GM13976 (cell line): Measurements from ENCODE around the gene MORN1.

Experiments
- DNase-seq: peaks from one replicate; pipeline ENCODE4 v3.0.0; 2012; ENCODE audit warnings: low spot score
- in situ Hi-C: fragments of 300-500 bp; cut with MboI; formaldehyde crosslinking; loops from one replicate; pipeline ENCODE4 v1.12.0; 2022; ENCODE audit warnings: low sequenced_read_pairs, mixed read lengths, inconsistent platforms; ENCODE audit not compliant: unreplicated experiment
- TF ChIP-seq, protein P1 (sequence below): IDR thresholded peaks from 2 replicates; pipeline ENCODE4 v1.5.1; 2012; ENCODE audit warnings: borderline replicate concordance, mild to moderate bottlenecking; ENCODE audit not compliant: insufficient read depth; ENCODE audit errors: extremely low read depth, missing control alignments, control extremely low read depth

The MORN1 gene

GRCh38 chr1:2407991-2408275 is 16.6 kb upstream of the MORN1 start:
- DNase-seq, result no peak
- in situ Hi-C loops, result loop anchor here (25.0 kb wide), 1 partner anchor 129 kb away; the partner anchor contains the start of genes HES5 and PANK4
- TF ChIP-seq, protein P1, sequence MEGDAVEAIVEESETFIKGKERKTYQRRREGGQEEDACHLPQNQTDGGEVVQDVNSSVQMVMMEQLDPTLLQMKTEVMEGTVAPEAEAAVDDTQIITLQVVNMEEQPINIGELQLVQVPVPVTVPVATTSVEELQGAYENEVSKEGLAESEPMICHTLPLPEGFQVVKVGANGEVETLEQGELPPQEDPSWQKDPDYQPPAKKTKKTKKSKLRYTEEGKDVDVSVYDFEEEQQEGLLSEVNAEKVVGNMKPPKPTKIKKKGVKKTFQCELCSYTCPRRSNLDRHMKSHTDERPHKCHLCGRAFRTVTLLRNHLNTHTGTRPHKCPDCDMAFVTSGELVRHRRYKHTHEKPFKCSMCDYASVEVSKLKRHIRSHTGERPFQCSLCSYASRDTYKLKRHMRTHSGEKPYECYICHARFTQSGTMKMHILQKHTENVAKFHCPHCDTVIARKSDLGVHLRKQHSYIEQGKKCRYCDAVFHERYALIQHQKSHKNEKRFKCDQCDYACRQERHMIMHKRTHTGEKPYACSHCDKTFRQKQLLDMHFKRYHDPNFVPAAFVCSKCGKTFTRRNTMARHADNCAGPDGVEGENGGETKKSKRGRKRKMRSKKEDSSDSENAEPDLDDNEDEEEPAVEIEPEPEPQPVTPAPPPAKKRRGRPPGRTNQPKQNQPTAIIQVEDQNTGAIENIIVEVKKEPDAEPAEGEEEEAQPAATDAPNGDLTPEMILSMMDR, result no peak

DNA sequence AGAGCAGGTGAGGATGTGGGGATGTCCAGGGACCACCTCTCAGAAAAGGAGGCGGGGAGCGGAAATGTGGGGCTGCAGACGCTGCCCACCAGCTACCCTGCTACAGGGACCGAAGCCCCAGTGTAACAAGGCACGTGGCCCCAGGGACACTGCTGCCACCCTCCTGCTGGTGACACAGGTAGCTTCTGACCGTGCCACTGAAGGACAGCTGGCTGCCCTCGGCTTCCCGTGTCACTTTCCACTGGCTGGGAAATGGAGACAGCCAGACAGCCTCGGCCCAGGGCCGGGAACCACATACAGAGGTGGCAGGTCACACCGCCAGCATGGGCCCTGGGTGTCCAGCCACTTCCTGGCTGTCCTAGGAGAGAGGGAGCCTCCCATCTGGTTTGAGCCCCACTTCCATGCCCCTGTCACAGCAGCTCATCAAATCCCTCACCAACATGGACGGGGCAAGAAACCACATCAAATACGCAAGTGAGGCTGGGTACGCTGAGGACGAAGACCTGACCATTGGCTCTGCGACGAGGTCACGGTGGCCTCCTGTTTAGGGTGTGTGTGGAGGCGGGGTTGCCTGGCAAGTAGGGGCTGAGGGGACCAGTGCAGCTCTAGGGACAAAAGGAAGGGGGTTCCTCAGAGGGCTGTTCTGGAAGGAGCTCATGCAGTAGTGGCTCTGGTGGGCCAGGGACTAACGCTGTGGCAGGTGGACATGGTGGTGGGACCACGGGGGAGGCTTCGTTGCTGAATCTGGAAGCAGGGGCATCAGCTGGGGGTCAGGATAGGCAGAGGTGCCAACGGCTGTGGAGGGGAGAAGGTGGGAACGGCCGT is 16.0 kb upstream of the MORN1 start:
- in situ Hi-C loops, result loop anchor here (25.0 kb wide), 1 partner anchor 130 kb away; the partner anchor contains the start of genes HES5 and PANK4

DNA sequence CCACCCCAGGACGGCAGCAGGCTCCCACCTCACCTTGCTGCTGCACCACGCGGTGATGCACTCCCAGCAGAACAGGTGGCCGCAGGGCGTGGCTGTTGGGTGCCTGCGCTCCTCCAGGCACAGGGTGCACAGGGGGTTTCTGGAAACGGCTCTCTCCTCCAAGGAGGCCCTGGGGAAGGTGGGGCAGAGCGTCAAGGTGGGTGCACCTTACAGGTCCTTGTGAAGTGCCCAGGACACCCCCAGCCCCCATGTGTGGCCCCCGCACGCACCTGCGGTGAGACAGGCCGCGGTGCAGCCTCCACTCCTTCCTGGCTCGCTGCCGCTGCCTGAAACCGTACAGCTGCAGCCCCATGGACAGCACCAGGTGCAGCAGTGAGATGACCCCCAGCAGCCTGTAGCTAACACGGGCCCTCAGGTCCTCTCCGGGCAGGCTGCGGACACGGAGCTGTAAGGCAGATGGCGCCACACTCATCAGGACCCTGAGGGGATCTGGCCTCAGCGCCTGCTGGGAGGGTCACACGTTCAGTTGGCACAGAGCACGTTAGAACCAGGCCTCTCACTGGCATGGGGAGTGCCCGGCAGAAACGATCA is 15.2 kb upstream of the MORN1 start:
- TF ChIP-seq, protein P1, result no peak
- DNase-seq, result no peak
- in situ Hi-C loops, result loop anchor here (25.0 kb wide), 1 partner anchor 131 kb away; the partner anchor contains the start of genes HES5 and PANK4

More for the DNA sequence above, 16.0 kb upstream of the MORN1 start:
- DNase-seq, result no peak
- TF ChIP-seq, protein P1, result no peak

- TF ChIP-seq, protein P1, result no peak
- DNase-seq, result no peak
- in situ Hi-C loops, result loop anchor here (25.0 kb wide), 1 partner anchor 132 kb away; the partner anchor contains the start of genes HES5 and PANK4
Measured at GRCh38 chr1:2405588-2406295, 14.4 kb upstream of the MORN1 start.

DNA sequence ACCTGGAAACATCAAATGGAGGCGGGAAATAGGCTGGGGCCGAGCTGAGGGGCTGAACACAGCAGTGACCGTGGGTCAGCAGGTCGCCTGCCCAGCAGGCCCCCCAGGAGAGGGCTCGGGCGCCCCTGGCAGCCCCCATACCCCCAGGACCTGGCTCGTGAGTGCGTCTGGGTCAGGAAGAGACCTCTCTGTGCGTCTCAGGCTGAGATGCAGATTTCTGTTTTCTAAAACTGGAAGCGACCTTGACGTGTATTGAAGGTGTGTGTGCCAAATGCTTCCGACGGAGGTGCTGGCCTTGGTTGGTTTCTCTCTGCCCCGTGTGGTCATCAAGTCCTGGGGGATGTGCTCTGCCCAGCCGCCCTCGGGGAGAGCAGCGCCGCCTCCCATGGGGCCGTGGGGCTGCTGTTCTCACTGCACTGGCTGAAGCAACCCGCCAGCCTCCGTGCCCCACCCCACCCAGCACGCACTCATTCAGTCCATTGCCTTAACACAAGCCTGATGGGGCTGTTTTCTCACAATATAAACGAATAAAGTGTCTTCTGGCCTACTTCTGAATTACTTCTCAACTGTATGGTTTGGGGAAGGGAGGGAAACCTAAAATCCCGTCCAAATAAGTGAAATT is 13.6 kb upstream of the MORN1 start:
- TF ChIP-seq, protein P1, result no peak
- DNase-seq, result no peak
- in situ Hi-C loops, result loop anchor here (25.0 kb wide), 1 partner anchor 132 kb away; the partner anchor contains the start of genes HES5 and PANK4

- no peak for DNase-seq
- TF ChIP-seq, protein P1, result no peak
- in situ Hi-C loops, result loop anchor here (25.0 kb wide), 1 partner anchor 133 kb away; the partner anchor contains the start of genes HES5 and PANK4
Measured at GRCh38 chr1:2404142-2404889, 13.0 kb upstream of the MORN1 start.
